Activated naive CD8-positive, alpha-beta T cell (primary cell): ENCODE measurements around the gene GATB.

Experiments used
- H3K27ac Mint-ChIP-seq: one replicate; pipeline ENCODE4 v1.8.0; 2021; ENCODE audit warnings: mixed read lengths
- H3K27me3 Mint-ChIP-seq: one replicate; pipeline ENCODE4 v1.8.0; 2021; ENCODE audit warnings: mixed read lengths
- H3K36me3 Mint-ChIP-seq: one replicate; pipeline ENCODE4 v1.8.0; 2021; ENCODE audit warnings: mixed read lengths
- H3K4me1 Mint-ChIP-seq: one replicate; pipeline ENCODE4 v1.8.0; 2021; ENCODE audit warnings: low read depth, mixed read lengths
- H3K4me3 Mint-ChIP-seq: one replicate; pipeline ENCODE4 v1.8.0; 2021; ENCODE audit warnings: mild to moderate bottlenecking, mixed read lengths
- H3K9me3 Mint-ChIP-seq: one replicate; pipeline ENCODE4 v1.8.0; 2021; ENCODE audit warnings: low read depth, mixed read lengths

The GATB gene

DNA sequence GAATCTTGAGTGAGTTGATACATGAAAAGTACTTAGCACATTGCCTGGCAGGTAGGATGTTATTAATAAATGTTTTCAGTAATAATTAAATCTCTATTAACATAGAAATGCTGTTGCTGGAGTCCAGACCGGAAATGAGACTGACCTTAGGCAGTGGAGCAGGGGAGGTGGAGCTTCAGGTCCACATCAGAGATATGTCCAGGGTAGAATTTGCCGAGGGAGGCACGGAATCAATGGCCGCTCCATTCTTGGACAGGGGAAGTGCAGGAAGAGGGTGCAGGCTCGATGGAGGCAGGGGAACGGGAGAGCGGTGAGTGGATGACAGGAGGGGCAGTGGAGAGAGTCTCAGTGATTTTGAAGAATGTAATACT lies 107.3 kb downstream of the GATB start:
- H3K27ac Mint-ChIP-seq: no peak overlapping the region
- no peaks in the 10 kb centered on the region for H3K27me3 Mint-ChIP-seq
- no peak overlapping the region for H3K4me3 Mint-ChIP-seq
- no peaks in the 10 kb centered on the region for H3K9me3 Mint-ChIP-seq
- peaks cover 2% of the 10 kb centered on the region for H3K4me1 Mint-ChIP-seq
- peaks cover 2% of the 10 kb centered on the region for H3K36me3 Mint-ChIP-seq

DNA sequence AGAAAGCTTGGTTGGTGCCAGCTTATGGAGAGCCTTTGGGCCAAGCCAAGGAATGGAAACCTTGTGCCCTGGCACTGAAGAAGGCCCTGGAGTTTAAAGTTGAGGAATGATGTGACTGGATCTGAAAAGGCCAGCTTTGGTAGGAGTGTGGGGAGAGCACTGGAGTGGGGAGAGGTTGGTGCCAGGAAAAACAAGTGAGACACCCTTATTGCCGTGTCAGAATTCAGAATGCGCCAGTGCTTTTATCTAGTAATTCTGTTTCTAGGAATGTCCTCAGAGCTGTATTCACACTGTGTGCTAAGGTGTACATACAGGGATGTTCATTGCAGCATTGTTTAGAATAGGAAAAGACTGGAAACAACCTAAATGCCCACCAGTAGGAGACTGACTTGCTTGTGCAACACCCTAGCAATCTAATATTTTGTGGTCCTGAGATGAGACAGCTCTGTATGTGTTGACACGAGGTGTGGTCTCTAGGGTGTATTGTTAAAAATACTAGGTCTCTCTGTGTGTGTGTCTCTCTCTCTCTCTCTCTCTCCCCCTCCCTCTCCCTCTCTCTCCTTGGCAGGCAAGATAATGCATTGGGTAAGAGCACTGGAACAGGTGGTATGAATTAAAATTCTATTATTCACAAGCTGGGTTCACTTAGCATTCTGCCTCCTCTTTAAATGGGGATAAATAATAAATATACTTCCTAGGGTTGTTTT lies 107.8 kb downstream of the GATB start:
- no peak overlapping the region for H3K27ac Mint-ChIP-seq
- H3K9me3 Mint-ChIP-seq: no peaks in the 10 kb centered on the region
- H3K4me3 Mint-ChIP-seq: no peak overlapping the region
- H3K4me1 Mint-ChIP-seq: no peaks in the 10 kb centered on the region
- peaks cover 2% of the 10 kb centered on the region for H3K36me3 Mint-ChIP-seq
- no peaks in the 10 kb centered on the region for H3K27me3 Mint-ChIP-seq

DNA sequence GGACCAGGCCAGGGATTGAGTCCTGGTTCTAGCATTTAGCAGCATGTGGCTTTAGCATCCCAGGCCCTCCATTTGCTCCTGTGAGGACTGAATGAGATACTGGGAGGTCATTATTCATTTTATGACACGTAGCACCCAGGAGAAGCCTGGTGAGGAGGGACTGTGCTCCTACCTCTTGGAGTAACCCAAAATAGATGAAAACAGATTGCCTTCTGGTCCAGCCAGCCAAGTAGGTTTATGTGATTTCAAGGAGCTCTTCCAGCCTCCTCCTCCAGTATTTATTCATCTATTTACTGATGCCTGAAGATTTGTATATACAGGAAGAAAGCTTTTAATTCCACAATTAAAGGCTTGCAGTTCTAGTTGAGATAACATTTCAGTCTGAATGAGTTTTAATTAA lies 109.3 kb downstream of the GATB start:
- Mint-ChIP-seq H3K4me3 (no peak overlapping the region), H3K27me3 (no peaks in the 10 kb centered on the region), H3K36me3 (peaks cover 2% of the 10 kb centered on the region), H3K27ac (no peak overlapping the region), H3K9me3 (no peaks in the 10 kb centered on the region), H3K4me1 (no peaks in the 10 kb centered on the region)

GRCh38 chr4:151649479-151649878 lies 111.3 kb downstream of the GATB start:
- no peaks in the 10 kb centered on the region for H3K4me1 Mint-ChIP-seq
- no peaks in the 10 kb centered on the region for H3K9me3 Mint-ChIP-seq
- H3K36me3 Mint-ChIP-seq: no peaks in the 10 kb centered on the region
- H3K27me3 Mint-ChIP-seq: peaks cover 2% of the 10 kb centered on the region
- no peak overlapping the region for H3K4me3 Mint-ChIP-seq
- no peak overlapping the region for H3K27ac Mint-ChIP-seq

DNA sequence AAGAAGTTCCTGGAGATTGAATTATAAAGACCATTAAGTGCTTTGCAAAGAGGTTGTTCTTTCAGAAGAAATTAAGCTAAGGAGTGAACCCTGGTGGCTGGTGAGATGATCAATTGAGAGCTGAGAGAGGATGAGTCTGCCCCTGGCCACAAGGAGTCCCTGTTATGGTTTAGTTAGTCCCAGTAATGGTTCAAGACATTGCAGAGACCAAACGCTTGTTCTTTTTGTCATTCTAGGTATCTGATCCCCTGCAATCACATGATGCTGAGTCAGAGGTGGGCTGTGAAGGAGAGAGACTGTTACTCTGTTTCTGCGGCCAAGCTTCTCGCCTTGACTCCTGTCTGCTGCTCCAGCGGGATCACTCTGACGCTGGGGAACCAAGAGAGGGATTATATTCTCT lies 114.5 kb downstream of the GATB start:
- H3K9me3 Mint-ChIP-seq: no peaks in the 10 kb centered on the region
- H3K27ac Mint-ChIP-seq: no peak overlapping the region
- H3K4me3 Mint-ChIP-seq: no peak overlapping the region
- no peaks in the 10 kb centered on the region for H3K36me3 Mint-ChIP-seq
- H3K27me3 Mint-ChIP-seq: peaks cover 2% of the 10 kb centered on the region
- H3K4me1 Mint-ChIP-seq: no peaks in the 10 kb centered on the region

DNA sequence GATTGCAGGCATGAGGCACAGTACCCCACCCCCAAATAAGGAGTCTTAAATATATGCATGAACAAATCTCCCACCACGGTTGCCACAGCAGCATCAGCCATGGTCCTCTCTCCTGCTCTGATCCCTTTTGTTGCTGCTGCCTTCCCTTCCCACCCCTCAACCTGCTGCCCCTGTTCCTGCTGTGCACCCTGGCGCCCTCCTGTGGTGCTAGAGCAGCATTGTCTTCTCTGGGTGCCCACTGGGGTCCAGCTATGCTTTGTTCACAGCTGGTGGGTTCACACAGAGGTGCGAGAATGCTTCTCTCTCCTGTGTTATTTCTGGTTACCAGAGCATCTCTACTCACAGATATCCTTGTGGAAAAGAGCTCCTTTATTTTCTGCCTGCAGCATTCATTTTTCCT lies 116.2 kb downstream of the GATB start:
- H3K4me1 Mint-ChIP-seq: no peaks in the 10 kb centered on the region
- no peak overlapping the region for H3K27ac Mint-ChIP-seq
- H3K36me3 Mint-ChIP-seq: no peaks in the 10 kb centered on the region

DNA sequence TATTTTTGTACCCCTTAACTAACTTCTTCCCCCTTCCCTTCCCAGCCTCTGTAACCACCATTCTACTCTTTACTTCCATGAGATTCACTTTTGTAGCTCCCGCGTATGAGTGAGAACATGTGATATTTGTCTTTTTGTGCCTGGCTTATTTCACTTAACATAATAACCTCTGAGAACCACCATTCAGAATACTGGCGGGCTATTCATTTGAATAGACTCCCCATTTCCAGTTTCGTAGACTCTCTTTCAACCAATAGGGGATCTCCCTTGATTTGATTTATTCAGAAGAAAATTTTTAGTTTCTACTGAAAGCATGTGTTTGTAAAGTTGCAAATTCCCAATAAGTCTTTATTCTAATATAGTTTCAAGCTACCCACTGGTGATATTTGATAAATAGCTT lies 117.2 kb downstream of the GATB start:
- no peaks in the 10 kb centered on the region for H3K4me1 Mint-ChIP-seq
- H3K9me3 Mint-ChIP-seq: no peaks in the 10 kb centered on the region
- no peak overlapping the region for H3K27ac Mint-ChIP-seq
- H3K4me3 Mint-ChIP-seq: no peak overlapping the region
- peaks cover 2% of the 10 kb centered on the region for H3K27me3 Mint-ChIP-seq
- H3K36me3 Mint-ChIP-seq: no peaks in the 10 kb centered on the region

More for the DNA sequence above, 116.2 kb downstream of the GATB start:
- H3K4me3 Mint-ChIP-seq: no peak overlapping the region
- no peaks in the 10 kb centered on the region for H3K9me3 Mint-ChIP-seq
- H3K27me3 Mint-ChIP-seq: peaks cover 2% of the 10 kb centered on the region

- no peaks in the 10 kb centered on the region for H3K9me3 Mint-ChIP-seq
- no peak overlapping the region for H3K27ac Mint-ChIP-seq
- no peaks in the 10 kb centered on the region for H3K36me3 Mint-ChIP-seq
- H3K27me3 Mint-ChIP-seq: peaks cover 2% of the 10 kb centered on the region
- H3K4me1 Mint-ChIP-seq: no peaks in the 10 kb centered on the region
- no peak overlapping the region for H3K4me3 Mint-ChIP-seq
Observed at GRCh38 chr4:151641983-151642382, 118.8 kb downstream of the GATB start.

DNA sequence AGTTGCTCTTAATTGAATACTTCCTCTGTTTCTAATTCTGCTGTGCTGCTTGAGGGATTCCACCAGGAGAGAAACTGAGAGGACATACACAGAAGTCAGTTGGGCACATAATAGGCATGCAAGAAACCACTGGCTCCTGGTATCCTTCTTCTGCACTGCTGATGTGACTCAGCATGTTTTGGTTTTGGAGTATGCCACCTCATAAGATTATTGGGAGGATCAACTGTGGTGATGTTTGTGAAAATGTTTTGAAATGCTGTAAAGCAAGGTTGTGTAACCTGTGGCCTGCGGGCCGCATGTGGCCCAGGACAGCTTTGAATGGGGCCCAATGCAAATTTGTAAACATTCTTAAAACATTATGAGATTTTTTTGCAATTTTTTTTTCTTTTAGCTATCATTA lies 119.6 kb downstream of the GATB start:
- no peak overlapping the region for H3K4me3 Mint-ChIP-seq

DNA sequence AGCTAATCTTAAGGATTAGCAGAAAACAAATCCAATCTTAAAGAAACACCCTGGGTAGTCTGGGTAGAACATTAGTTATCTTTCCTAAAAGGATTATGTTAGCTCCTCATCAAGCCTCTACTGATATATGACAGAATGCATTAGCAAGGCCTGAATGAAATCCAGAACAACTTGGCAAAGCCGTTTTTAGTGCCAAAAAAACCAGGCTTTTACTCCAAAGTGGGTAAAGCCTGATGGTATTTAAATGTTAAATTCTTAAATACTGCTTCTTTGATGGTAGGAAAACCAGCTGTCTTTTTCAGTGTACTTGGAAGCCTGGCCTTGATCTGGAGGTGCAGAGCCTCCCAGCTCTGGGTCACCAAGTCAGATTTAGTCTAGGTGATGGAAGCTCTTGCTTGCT lies 120.4 kb downstream of the GATB start:
- no peak overlapping the region for H3K27ac Mint-ChIP-seq
- H3K9me3 Mint-ChIP-seq: no peaks in the 10 kb centered on the region
- H3K36me3 Mint-ChIP-seq: no peaks in the 10 kb centered on the region
- H3K27me3 Mint-ChIP-seq: no peaks in the 10 kb centered on the region
- H3K4me3 Mint-ChIP-seq: no peak overlapping the region
- no peaks in the 10 kb centered on the region for H3K4me1 Mint-ChIP-seq

More for the DNA sequence above, 119.6 kb downstream of the GATB start:
- Mint-ChIP-seq H3K9me3 (no peaks in the 10 kb centered on the region), H3K27me3 (peaks cover 2% of the 10 kb centered on the region), H3K27ac (no peak overlapping the region), H3K4me1 (no peaks in the 10 kb centered on the region), H3K36me3 (no peaks in the 10 kb centered on the region)

- Mint-ChIP-seq H3K27ac (no peak overlapping the region), H3K36me3 (no peaks in the 10 kb centered on the region), H3K9me3 (no peaks in the 10 kb centered on the region), H3K4me1 (no peaks in the 10 kb centered on the region), H3K27me3 (no peaks in the 10 kb centered on the region), H3K4me3 (no peak overlapping the region)
Observed at GRCh38 chr4:151638295-151638858, 122.4 kb downstream of the GATB start.

GRCh38 chr4:151631349-151631748 lies 129.5 kb downstream of the GATB start:
- H3K27ac Mint-ChIP-seq: no peak overlapping the region
- no peak overlapping the region for H3K4me3 Mint-ChIP-seq
- no peaks in the 10 kb centered on the region for H3K9me3 Mint-ChIP-seq
- peaks cover 2% of the 10 kb centered on the region for H3K27me3 Mint-ChIP-seq
- H3K4me1 Mint-ChIP-seq: no peaks in the 10 kb centered on the region
- no peaks in the 10 kb centered on the region for H3K36me3 Mint-ChIP-seq

DNA sequence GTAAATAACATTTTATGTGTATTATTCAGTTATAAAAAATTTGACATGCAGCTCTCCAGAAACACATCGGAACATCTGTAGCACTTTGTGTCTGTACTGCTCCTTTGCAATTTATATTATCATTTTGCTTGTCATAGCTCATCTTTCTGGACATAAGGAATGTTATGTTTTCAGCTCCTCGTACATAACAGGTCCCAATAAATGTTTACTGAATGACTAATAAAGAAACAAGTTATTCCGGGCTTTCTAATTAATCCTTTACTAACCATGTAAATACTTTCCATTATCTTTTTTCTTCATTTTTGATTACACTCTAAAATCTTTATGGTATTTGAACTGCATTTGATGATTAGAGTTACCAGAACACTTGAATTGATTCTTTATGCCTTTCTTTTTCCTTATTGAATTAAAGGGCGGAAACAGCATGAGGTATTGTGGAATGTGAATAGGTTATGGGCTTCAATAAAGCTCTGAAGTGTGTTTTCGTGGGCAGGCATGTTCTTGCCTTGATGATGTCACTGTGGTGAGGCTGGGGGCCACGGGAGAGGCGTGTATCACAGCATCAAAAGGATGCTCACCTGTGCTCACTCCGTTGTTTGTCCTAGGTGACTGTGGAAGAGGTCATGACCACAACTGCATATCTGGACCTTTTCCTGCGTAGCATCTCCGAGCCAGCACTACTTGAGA lies 131.6 kb downstream of the GATB start:
- no peaks in the 10 kb centered on the region for H3K9me3 Mint-ChIP-seq
- H3K27ac Mint-ChIP-seq: no peak overlapping the region
- H3K27me3 Mint-ChIP-seq: peaks cover 2% of the 10 kb centered on the region
- no peaks in the 10 kb centered on the region for H3K4me1 Mint-ChIP-seq
- H3K4me3 Mint-ChIP-seq: no peak overlapping the region
- H3K36me3 Mint-ChIP-seq: no peaks in the 10 kb centered on the region

DNA sequence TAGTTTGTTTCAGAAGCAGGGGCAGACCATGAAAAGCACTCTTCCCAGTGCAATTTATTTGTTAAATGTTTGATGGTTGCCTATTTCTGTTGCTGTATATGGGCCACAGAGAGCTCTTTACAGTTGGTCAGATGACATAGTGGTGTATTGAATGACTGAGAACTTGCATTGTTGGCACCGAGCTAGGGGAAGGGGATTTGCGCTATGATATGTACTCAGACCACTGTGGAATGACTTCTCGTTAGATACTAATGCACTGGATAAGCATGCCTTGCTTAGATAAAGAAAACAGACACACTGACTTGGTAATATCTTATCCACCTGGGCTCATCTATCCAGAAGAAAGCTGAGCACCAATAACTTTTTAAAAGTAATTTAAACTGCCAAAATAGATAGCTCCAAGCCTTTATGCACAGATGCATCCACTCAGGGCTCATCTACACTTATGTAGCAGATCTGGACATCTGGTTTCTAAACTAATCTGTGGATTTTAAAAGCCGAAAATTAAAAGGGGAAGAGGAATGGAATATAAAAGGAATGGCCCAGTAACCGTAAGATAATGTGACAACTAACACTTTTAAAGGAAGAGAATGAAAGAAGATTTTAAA lies 132.7 kb downstream of the GATB start:
- no peaks in the 10 kb centered on the region for H3K36me3 Mint-ChIP-seq
- peaks cover 9% of the 10 kb centered on the region for H3K27me3 Mint-ChIP-seq
- H3K27ac Mint-ChIP-seq: no peak overlapping the region
- H3K9me3 Mint-ChIP-seq: no peaks in the 10 kb centered on the region
- no peak overlapping the region for H3K4me3 Mint-ChIP-seq
- H3K4me1 Mint-ChIP-seq: no peaks in the 10 kb centered on the region

GRCh38 chr4:151627491-151627890 lies 133.3 kb downstream of the GATB start:
- H3K9me3 Mint-ChIP-seq: no peaks in the 10 kb centered on the region
- no peak overlapping the region for H3K4me3 Mint-ChIP-seq
- peaks cover 9% of the 10 kb centered on the region for H3K27me3 Mint-ChIP-seq

More at GRCh38 chr4:151627491-151627890, 133.3 kb downstream of the GATB start:
- Mint-ChIP-seq H3K27ac (no peak overlapping the region), H3K36me3 (no peaks in the 10 kb centered on the region), H3K4me1 (no peaks in the 10 kb centered on the region)
